Measurements from ENCODE around the gene FBXL20. TPM values are rescaled to one million over a fixed set of nuclear protein-coding genes. Genes with fewer than 3 reads are reported as not detected.

FBXL20 gene
- total RNA-seq, 1 experiment from 2014 or later = 17.2 TPM

DNA sequence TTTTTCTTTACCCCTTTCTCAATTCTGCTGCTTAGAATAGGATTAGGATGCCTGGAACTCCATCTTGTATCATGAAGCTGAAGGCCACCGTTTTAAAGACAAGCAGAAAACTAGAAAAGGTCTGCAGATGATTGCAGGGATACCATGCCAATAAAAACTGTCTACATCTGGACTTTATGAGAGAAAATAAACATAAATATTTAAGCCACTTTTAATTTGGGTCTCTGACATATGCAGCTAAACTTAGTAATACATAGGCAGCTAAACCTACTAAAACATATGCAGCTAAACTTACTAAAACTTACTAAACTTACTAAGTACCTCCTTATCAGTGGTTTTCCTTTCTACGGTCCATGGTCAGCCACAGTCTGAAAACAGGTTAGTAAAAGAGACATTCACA lies 48.4 kb downstream of the FBXL20 start:
- H3K27ac ChIP-seq (ENCODE audit: low read depth, low read length) = no peak overlapping the region
- H3K27me3 ChIP-seq (ENCODE audit: insufficient read depth, low read length) = no peaks in the 10 kb centered on the region
- H3K9me3 ChIP-seq (ENCODE audit: control insufficient read depth in 1 of 2, insufficient read depth in 1 of 2, low read depth in 1 of 2, low read length in 2 of 2) = no peaks in the 10 kb centered on the region
- no peaks in the 10 kb centered on the region for H4K20me1 ChIP-seq (ENCODE audit: insufficient read depth)
- BruUV-seq (replicated peaks) = no TSS peak
- intact Hi-C loops (cut with micrococcal nuclease) = no loop called here
- CTCF ChIA-PET = interaction anchor here (0.5 to 1.5 kb wide), 9 partner anchors 30 to 200 kb away, joined by 3 to 10 read pairs (median 5); no protein-coding TSS in a partner anchor
- no peaks in the 10 kb centered on the region for H3K79me2 ChIP-seq (ENCODE audit: insufficient read depth, low read length)
- H3K36me3 ChIP-seq (ENCODE audit: control insufficient read depth in 1 of 2, insufficient read depth in 2 of 2, low read length in 2 of 2) = no peaks in the 10 kb centered on the region
- H3K9me2 ChIP-seq (ENCODE audit: insufficient read depth) = no peaks in the 10 kb centered on the region
- H3K4me2 ChIP-seq (ENCODE audit: low read length) = no peak overlapping the region
- POLR2A ChIA-PET = no interaction called here
- TF ChIP-seq SP1 (IDR thresholded peaks at IDR 0.05; ENCODE audit: low read depth) (no peak), ZFX (IDR thresholded peaks at IDR 0.05) (no peak), POLR2AphosphoS5 (IDR thresholded peaks at IDR 0.05; ENCODE audit: low read depth, low read length) (no peak), SRF (IDR thresholded peaks at IDR 0.05; ENCODE audit: low read depth) (no peak), CEBPB (IDR thresholded peaks at IDR 0.05; ENCODE audit: low read depth) (no peak)
- TF ChIP-seq, protein P1, sequence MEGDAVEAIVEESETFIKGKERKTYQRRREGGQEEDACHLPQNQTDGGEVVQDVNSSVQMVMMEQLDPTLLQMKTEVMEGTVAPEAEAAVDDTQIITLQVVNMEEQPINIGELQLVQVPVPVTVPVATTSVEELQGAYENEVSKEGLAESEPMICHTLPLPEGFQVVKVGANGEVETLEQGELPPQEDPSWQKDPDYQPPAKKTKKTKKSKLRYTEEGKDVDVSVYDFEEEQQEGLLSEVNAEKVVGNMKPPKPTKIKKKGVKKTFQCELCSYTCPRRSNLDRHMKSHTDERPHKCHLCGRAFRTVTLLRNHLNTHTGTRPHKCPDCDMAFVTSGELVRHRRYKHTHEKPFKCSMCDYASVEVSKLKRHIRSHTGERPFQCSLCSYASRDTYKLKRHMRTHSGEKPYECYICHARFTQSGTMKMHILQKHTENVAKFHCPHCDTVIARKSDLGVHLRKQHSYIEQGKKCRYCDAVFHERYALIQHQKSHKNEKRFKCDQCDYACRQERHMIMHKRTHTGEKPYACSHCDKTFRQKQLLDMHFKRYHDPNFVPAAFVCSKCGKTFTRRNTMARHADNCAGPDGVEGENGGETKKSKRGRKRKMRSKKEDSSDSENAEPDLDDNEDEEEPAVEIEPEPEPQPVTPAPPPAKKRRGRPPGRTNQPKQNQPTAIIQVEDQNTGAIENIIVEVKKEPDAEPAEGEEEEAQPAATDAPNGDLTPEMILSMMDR (IDR thresholded peaks at IDR 0.05 in 2 of 3, conservative IDR thresholded peaks at IDR 0.05 in 1 of 3; ENCODE audit: borderline replicate concordance in 1 of 3, insufficient read depth in 1 of 3, low read depth in 2 of 3, low read length in 2 of 3) = no peak
- no peak for DNase-seq (ENCODE audit: low read depth, low spot score)
- H2AFZ ChIP-seq (ENCODE audit: low read depth, low read length, poor library complexity, severe bottlenecking) = no peak overlapping the region
- no peak for ATAC-seq
- RAD21 ChIA-PET (ENCODE audit: low non-redundant PET in 1 of 2, low total read pairs in 2 of 2, uncharacterized antibody in 2 of 2, unreplicated experiment in 2 of 2) = interaction anchor here in 1 of 2 experiments (0.8 kb wide), 1 partner anchor 146 kb away, joined by 5 read pairs; no protein-coding TSS in a partner anchor
- H3K4me3 ChIP-seq (replicated peaks in 1 of 2; ENCODE audit: low read depth in 1 of 2, low read length in 2 of 2) = no peak overlapping the region
- no peaks in the 10 kb centered on the region for H3K4me1 ChIP-seq (ENCODE audit: control insufficient read depth in 1 of 2, insufficient read depth in 2 of 2, low read length in 2 of 2)
- no peak overlapping the region for H3K9ac ChIP-seq (ENCODE audit: low read length)

DNA sequence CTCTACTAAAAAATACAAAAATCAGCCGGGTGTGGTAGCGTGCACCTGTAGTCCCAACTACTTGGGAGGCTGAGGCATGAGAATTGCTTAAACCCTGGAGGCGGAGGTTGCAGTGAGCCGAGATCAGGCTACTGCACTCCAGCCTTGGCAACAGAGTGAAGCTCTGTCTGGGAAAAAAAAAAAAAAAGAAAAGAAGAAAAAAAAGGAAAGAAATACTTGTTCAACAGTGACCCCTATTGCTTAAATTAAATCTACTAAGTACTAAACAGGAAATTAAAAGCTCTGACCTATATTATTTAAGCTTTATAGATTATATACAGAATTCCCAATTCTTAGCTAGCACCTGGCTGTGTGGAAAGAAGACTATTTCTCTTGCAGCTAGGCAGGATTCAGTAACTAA lies 48.9 kb downstream of the FBXL20 start:
- Histone ChIP-seq H3K9me3 (ENCODE audit: control insufficient read depth in 1 of 2, insufficient read depth in 1 of 2, low read depth in 1 of 2, low read length in 2 of 2) (no peaks in the 10 kb centered on the region), H3K9me2 (ENCODE audit: insufficient read depth) (no peaks in the 10 kb centered on the region), H3K27me3 (ENCODE audit: insufficient read depth, low read length) (no peaks in the 10 kb centered on the region), H4K20me1 (ENCODE audit: insufficient read depth) (no peaks in the 10 kb centered on the region), H3K79me2 (ENCODE audit: insufficient read depth, low read length) (no peaks in the 10 kb centered on the region), H3K4me2 (ENCODE audit: low read length) (no peak overlapping the region), H3K9ac (ENCODE audit: low read length) (no peak overlapping the region), H3K36me3 (ENCODE audit: control insufficient read depth in 1 of 2, insufficient read depth in 2 of 2, low read length in 2 of 2) (no peaks in the 10 kb centered on the region), H3K27ac (ENCODE audit: low read depth, low read length) (no peak overlapping the region), H3K4me3 (replicated peaks in 1 of 2; ENCODE audit: low read depth in 1 of 2, low read length in 2 of 2) (no peak overlapping the region), H2AFZ (ENCODE audit: low read depth, low read length, poor library complexity, severe bottlenecking) (no peak overlapping the region), H3K4me1 (ENCODE audit: control insufficient read depth in 1 of 2, insufficient read depth in 2 of 2, low read length in 2 of 2) (no peaks in the 10 kb centered on the region)
- CTCF ChIA-PET = interaction anchor here (0.5 to 1.5 kb wide), 9 partner anchors 30 to 199 kb away, joined by 3 to 10 read pairs (median 5); no protein-coding TSS in a partner anchor
- DNase-seq (ENCODE audit: low read depth, low spot score) = no peak
- POLR2A ChIA-PET = no interaction called here
- RAD21 ChIA-PET (ENCODE audit: low non-redundant PET in 1 of 2, low total read pairs in 2 of 2, uncharacterized antibody in 2 of 2, unreplicated experiment in 2 of 2) = interaction anchor here in 1 of 2 experiments (0.8 kb wide), 1 partner anchor 146 kb away, joined by 5 read pairs; no protein-coding TSS in a partner anchor
- ATAC-seq = no peak
- intact Hi-C loops (cut with micrococcal nuclease) = no loop called here
- no TSS peak for BruUV-seq (replicated peaks)
- TF ChIP-seq RAD21 (IDR thresholded peaks at IDR 0.05; ENCODE audit: low read depth) = 0 out of 2 replicates have a peak, but pooled peaks have one; percentile 26
- TF ChIP-seq, protein P2, sequence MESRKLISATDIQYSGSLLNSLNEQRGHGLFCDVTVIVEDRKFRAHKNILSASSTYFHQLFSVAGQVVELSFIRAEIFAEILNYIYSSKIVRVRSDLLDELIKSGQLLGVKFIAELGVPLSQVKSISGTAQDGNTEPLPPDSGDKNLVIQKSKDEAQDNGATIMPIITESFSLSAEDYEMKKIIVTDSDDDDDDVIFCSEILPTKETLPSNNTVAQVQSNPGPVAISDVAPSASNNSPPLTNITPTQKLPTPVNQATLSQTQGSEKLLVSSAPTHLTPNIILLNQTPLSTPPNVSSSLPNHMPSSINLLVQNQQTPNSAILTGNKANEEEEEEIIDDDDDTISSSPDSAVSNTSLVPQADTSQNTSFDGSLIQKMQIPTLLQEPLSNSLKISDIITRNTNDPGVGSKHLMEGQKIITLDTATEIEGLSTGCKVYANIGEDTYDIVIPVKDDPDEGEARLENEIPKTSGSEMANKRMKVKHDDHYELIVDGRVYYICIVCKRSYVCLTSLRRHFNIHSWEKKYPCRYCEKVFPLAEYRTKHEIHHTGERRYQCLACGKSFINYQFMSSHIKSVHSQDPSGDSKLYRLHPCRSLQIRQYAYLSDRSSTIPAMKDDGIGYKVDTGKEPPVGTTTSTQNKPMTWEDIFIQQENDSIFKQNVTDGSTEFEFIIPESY (IDR thresholded peaks at IDR 0.05; ENCODE audit: extremely low read depth, insufficient replicate concordance, low read length) = no peak

All from HCT116 (cell line).